GM19438 (cell line): Measurements from ENCODE around the gene TTC21B.
A peak's percentile ranks its signal among the peaks of the same experiment; 100 is the strongest.
"Not testable (repeated sequence)": the region's sequence is repeated elsewhere in the genome, so short reads cannot be mapped to it uniquely, and the experiment has no call there.

ENCODE experiments used
- ATAC-seq: cut with Tn5 transposase; IDR thresholded peaks from one replicate; pipeline ENCODE4 v1.9.1; 2021; ENCODE audit warnings: low read depth; ENCODE audit not compliant: unreplicated experiment

TTC21B gene

GRCh38 chr2:165889158-165889557 is 64.4 kb downstream of the TTC21B start:
- ATAC-seq: no peak

GRCh38 chr2:165888171-165888570 is 65.4 kb downstream of the TTC21B start:
- no peak for ATAC-seq

GRCh38 chr2:165886487-165887146 is 67.0 kb downstream of the TTC21B start:
- ATAC-seq: no peak

- ATAC-seq: peak; percentile 53
These were observed 75.7 kb downstream of the TTC21B start for GRCh38 chr2:165877565-165878550.

GRCh38 chr2:165876712-165877111 is 76.9 kb downstream of the TTC21B start:
- ATAC-seq: no peak

- no peak for ATAC-seq
These were observed 77.3 kb downstream of the TTC21B start for GRCh38 chr2:165876269-165876668.

- peak; percentile 90 for ATAC-seq
These were observed 79.0 kb downstream of the TTC21B start for GRCh38 chr2:165874445-165875039.

- ATAC-seq: no peak
These were observed 81.3 kb downstream of the TTC21B start for GRCh38 chr2:165872101-165872791.

- ATAC-seq: no peak
These were observed 82.6 kb downstream of the TTC21B start for GRCh38 chr2:165871025-165871424.

GRCh38 chr2:165870346-165870745 is 83.2 kb downstream of the TTC21B start:
- no peak for ATAC-seq

- no peak for ATAC-seq
These were observed 85.4 kb downstream of the TTC21B start for GRCh38 chr2:165868211-165868610.

- ATAC-seq: no peak
These were observed 89.3 kb downstream of the TTC21B start for GRCh38 chr2:165864296-165864695.

- ATAC-seq: no peak
These were observed 89.7 kb downstream of the TTC21B start for GRCh38 chr2:165863810-165864261.

GRCh38 chr2:165861083-165861482 is 92.5 kb downstream of the TTC21B start:
- ATAC-seq: not testable (repeated sequence)

GRCh38 chr2:165859723-165860122 is 93.9 kb downstream of the TTC21B start:
- ATAC-seq: not testable (repeated sequence)

GRCh38 chr2:165857876-165858275 is 95.7 kb downstream of the TTC21B start:
- ATAC-seq: no peak

- ATAC-seq: no peak
These were observed 101.2 kb downstream of the TTC21B start for GRCh38 chr2:165852394-165852793.

- no peak for ATAC-seq
These were observed 106.6 kb downstream of the TTC21B start for GRCh38 chr2:165847001-165847400.

GRCh38 chr2:165846056-165846455 is 107.5 kb downstream of the TTC21B start:
- ATAC-seq: no peak

- no peak for ATAC-seq
These were observed 109.4 kb downstream of the TTC21B start for GRCh38 chr2:165844216-165844615.

- no peak for ATAC-seq
These were observed 110.2 kb downstream of the TTC21B start for GRCh38 chr2:165843351-165843750.
